OCI-M2 (cell line): ENCODE data around the gene PSMC5.
"Not testable (repeated sequence)": the region's sequence is repeated elsewhere in the genome, so short reads cannot be mapped to it uniquely, and the experiment has no call there.

ENCODE experiments used
- DNase-seq: peaks from one replicate; lab custom pipeline; 2025; ENCODE audit not compliant: unreplicated experiment; lab: John Stamatoyannopoulos, UW

PSMC5 gene

GRCh38 chr17:63838631-63839171 is 11.5 kb downstream of the PSMC5 start:
- DNase-seq, result no peak

- no peak for DNase-seq
Measured at GRCh38 chr17:63840591-63841349, 13.5 kb downstream of the PSMC5 start.

GRCh38 chr17:63841350-63842172 is 14.3 kb downstream of the PSMC5 start:
- DNase-seq, result no peak

GRCh38 chr17:63842173-63842539 is 14.9 kb downstream of the PSMC5 start:
- no peak for DNase-seq

GRCh38 chr17:63842540-63843386 is 15.5 kb downstream of the PSMC5 start, which contains the start of gene SMARCD2:
Gene SMARCD2 (minus strand): TSS chr17:63842685. CDS start chr17:63842674, 11 bp downstream.
- peak; percentile 89 for DNase-seq

- DNase-seq, result not testable (repeated sequence)
Measured at GRCh38 chr17:63843387-63843888, 16.2 kb downstream of the PSMC5 start.

GRCh38 chr17:63843910-63844677 is 16.9 kb downstream of the PSMC5 start:
- DNase-seq, result no peak

GRCh38 chr17:63845509-63845908 is 18.3 kb downstream of the PSMC5 start:
- DNase-seq, result no peak

- DNase-seq, result no peak
Measured at GRCh38 chr17:63847525-63848249, 20.5 kb downstream of the PSMC5 start.

- peak; percentile 50 for DNase-seq
Measured at GRCh38 chr17:63848834-63849689, 21.8 kb downstream of the PSMC5 start.

- no peak for DNase-seq
Measured at GRCh38 chr17:63850401-63850800, 23.2 kb downstream of the PSMC5 start.

GRCh38 chr17:63853260-63853659 is 26.0 kb downstream of the PSMC5 start:
- no peak for DNase-seq

GRCh38 chr17:63854709-63855108 is 27.5 kb downstream of the PSMC5 start:
- no peak for DNase-seq

- DNase-seq, result no peak
Measured at GRCh38 chr17:63855185-63855584, 28.0 kb downstream of the PSMC5 start.

- not testable (repeated sequence) for DNase-seq
Measured at GRCh38 chr17:63856425-63856824, 29.2 kb downstream of the PSMC5 start.

- no peak for DNase-seq
Measured at GRCh38 chr17:63859257-63859656, 32.0 kb downstream of the PSMC5 start.

GRCh38 chr17:63866625-63867024 is 39.4 kb downstream of the PSMC5 start:
- DNase-seq, result not testable (repeated sequence)
